Vagina (tissue), 2 donors: ENCODE data around the gene POU3F3. TPM values are rescaled to one million over a fixed set of nuclear protein-coding genes. Genes with fewer than 3 reads are reported as not detected.

Source experiments
- DNase-seq, 2 donors: peaks; one replicate each; pipeline ENCODE4 v3.0.0-alpha.2; 2017; ENCODE audit errors: extremely low spot score in 2 of 2
- H3K27ac ChIP-seq: fragments of 200-600 bp; sonication (generic); one replicate; pipeline ENCODE4 v1.5.1; 2019
- H3K27me3 ChIP-seq: fragments of 200-600 bp; sonication (generic); one replicate; pipeline ENCODE4 v1.5.1; 2019
- H3K36me3 ChIP-seq, 2 donors: fragments of 200-600 bp; sonication (generic); one replicate each; pipeline ENCODE4 v1.5.1; 2017 to 2019
- H3K4me1 ChIP-seq: fragments of 200-600 bp; sonication (generic); one replicate; pipeline ENCODE4 v1.5.1; 2019
- H3K4me3 ChIP-seq, 2 donors: fragments of 200-600 bp; sonication (generic); 1 replicate in 1 of 2; 2 replicates in 1 of 2; pipeline ENCODE4 v1.5.1; 2016 to 2019
- H3K9me3 ChIP-seq: fragments of 200-600 bp; sonication (generic); one replicate; pipeline ENCODE4 v1.5.1; 2019
- POLR2A ChIP-seq, 2 donors: fragments of 450-650 bp; IDR thresholded peaks; one replicate each; pipeline ENCODE4 v1.6.1; 2017; ENCODE audit warnings: antibody characterized with exemption in 2 of 2, mild to moderate bottlenecking in 2 of 2, moderate library complexity in 2 of 2
- POLR2AphosphoS5 ChIP-seq, 2 donors: sonication (generic); formaldehyde crosslinking; IDR thresholded peaks; one replicate each; pipeline ENCODE4 v1.9.0; 2017; ENCODE audit warnings: antibody characterized with exemption in 2 of 2, mild to moderate bottlenecking in 2 of 2, low read depth in 1 of 2; ENCODE audit not compliant: insufficient read depth in 1 of 2
- intact Hi-C: fragments of 100-400 bp; cut with DNase I; formaldehyde crosslinking; loops from one replicate; pipeline ENCODE4 v1.15.1; 2023
- total RNA-seq: library from RNA; depleted of rRNA; stranded (reverse); fragments of >200 nt; gene quantifications from one replicate; pipeline ENCODE4 v1.2.3, GENCODE V29; 2016
- TF ChIP-seq, protein P1 (sequence below), 3 experiments: fragments of 450-650 bp in 2 of 3; fragments of 200-600 bp in 1 of 3; sonication (generic) in 1 of 3; IDR thresholded peaks; one replicate each; pipeline ENCODE4 v1.5.1; 2017 to 2019; ENCODE audit warnings: antibody characterized with exemption in 3 of 3, mild to moderate bottlenecking in 2 of 3, moderate library complexity in 2 of 3

POU3F3 gene
- total RNA-seq, 1 donor from 2014 or later, result not detected

DNA sequence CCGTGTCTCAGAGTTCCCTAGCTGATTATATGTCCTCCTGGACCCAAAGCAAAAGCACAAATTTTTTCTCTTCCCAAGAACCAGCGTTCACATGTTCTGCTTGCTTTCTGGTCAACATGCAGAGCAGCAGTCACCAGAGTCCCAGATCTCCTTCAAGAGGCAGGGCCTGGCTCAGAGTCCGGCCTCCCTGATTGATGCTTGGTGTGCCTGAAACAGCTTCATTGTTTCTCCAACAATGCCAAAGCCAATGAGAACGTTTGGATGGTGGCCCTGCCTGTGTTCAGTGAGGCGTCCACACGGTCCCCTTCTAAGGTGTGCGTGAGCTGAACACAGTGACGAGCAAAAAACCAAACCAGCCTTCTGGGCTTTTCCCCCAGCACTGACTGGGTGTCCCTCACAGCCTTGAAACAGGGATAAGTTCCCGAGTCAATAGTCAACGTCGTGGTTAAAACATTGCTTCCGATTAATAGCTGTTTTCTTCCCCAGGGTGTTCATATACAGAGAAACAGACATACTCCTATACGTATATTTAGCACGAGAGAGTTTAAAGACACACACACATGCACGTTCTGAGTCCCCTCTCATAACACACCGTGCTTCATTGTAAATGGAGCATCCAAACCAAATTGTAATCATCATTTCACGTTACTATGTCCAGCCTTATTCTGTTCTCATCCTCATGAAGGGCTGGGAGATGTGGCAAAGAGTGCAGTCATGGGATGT, 19.3 kb upstream of the POU3F3 start:
- Histone ChIP-seq H3K4me3 (no peak overlapping the region), H3K27me3 (no peaks in the 10 kb centered on the region), H3K27ac (no peak overlapping the region), H3K36me3 (no peaks in the 10 kb centered on the region), H3K9me3 (no peaks in the 10 kb centered on the region), H3K4me1 (no peaks in the 10 kb centered on the region)
- intact Hi-C loops, result no loop called here
- TF ChIP-seq, protein P1, sequence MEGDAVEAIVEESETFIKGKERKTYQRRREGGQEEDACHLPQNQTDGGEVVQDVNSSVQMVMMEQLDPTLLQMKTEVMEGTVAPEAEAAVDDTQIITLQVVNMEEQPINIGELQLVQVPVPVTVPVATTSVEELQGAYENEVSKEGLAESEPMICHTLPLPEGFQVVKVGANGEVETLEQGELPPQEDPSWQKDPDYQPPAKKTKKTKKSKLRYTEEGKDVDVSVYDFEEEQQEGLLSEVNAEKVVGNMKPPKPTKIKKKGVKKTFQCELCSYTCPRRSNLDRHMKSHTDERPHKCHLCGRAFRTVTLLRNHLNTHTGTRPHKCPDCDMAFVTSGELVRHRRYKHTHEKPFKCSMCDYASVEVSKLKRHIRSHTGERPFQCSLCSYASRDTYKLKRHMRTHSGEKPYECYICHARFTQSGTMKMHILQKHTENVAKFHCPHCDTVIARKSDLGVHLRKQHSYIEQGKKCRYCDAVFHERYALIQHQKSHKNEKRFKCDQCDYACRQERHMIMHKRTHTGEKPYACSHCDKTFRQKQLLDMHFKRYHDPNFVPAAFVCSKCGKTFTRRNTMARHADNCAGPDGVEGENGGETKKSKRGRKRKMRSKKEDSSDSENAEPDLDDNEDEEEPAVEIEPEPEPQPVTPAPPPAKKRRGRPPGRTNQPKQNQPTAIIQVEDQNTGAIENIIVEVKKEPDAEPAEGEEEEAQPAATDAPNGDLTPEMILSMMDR (IDR thresholded peaks at IDR 0.05), result no peak
- TF ChIP-seq POLR2A (IDR thresholded peaks at IDR 0.05) (no peak), POLR2AphosphoS5 (IDR thresholded peaks at IDR 0.05; ENCODE audit: insufficient read depth in 1 of 2, low read depth in 1 of 2) (no peak)
- no peak for DNase-seq

DNA sequence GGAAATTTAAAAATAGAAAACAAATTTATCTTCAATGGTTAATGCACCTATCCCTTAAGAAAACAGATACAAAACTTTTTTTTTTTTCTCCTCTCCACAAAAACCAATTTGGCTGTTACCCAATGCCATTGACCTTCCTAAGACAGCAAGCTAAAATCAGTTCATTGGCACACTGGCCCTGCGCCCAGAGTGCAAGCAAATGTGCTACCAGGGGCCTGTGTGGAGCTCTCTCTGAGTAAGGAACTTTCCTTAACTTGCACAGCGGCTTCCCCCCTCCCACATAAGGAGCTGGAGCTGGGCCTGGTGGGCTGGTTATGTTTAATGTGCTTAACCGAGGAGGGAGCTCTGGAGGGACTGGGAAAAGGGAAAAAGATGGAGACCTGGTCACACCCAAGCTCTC, 17.6 kb upstream of the POU3F3 start:
- TF ChIP-seq, protein P1 (IDR thresholded peaks at IDR 0.05), result no peak
- TF ChIP-seq POLR2AphosphoS5 (IDR thresholded peaks at IDR 0.05; ENCODE audit: insufficient read depth in 1 of 2, low read depth in 1 of 2), result no peak
- no peak for TF ChIP-seq POLR2A (IDR thresholded peaks at IDR 0.05)

DNA sequence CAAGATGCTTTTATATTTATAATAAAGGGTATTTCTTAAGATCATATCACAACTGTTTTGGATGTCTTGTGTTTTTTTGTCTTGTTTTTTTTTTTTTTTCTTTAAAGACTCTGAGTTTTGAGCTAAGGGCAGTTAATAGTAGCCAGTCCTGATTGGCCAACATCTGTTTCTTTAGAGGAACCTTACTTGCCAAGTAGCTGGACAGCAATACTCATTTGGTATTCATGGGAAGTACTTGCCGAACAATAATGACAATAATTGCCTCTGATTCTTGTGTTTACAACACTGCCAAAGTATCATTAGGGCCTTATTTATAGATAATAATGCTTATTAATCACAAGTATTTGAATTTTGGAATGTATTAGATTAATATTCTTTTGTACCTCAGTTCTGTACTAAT, 17.1 kb upstream of the POU3F3 start:
- no peak overlapping the region for H3K27ac ChIP-seq
- H3K9me3 ChIP-seq, result no peaks in the 10 kb centered on the region
- H3K4me1 ChIP-seq, result no peaks in the 10 kb centered on the region
- intact Hi-C loops, result no loop called here
- H3K27me3 ChIP-seq, result no peaks in the 10 kb centered on the region
- no peaks in the 10 kb centered on the region for H3K36me3 ChIP-seq
- TF ChIP-seq, protein P1 (IDR thresholded peaks at IDR 0.05), result no peak
- TF ChIP-seq POLR2A (IDR thresholded peaks at IDR 0.05) (no peak), POLR2AphosphoS5 (IDR thresholded peaks at IDR 0.05; ENCODE audit: insufficient read depth in 1 of 2, low read depth in 1 of 2) (no peak)
- H3K4me3 ChIP-seq, result no peak overlapping the region
- no peak for DNase-seq

More for the DNA sequence above, 17.6 kb upstream of the POU3F3 start:
- no peaks in the 10 kb centered on the region for H3K36me3 ChIP-seq
- DNase-seq, result no peak
- H3K4me3 ChIP-seq, result no peak overlapping the region
- intact Hi-C loops, result no loop called here
- no peaks in the 10 kb centered on the region for H3K9me3 ChIP-seq
- H3K4me1 ChIP-seq, result no peaks in the 10 kb centered on the region
- no peaks in the 10 kb centered on the region for H3K27me3 ChIP-seq
- no peak overlapping the region for H3K27ac ChIP-seq

DNA sequence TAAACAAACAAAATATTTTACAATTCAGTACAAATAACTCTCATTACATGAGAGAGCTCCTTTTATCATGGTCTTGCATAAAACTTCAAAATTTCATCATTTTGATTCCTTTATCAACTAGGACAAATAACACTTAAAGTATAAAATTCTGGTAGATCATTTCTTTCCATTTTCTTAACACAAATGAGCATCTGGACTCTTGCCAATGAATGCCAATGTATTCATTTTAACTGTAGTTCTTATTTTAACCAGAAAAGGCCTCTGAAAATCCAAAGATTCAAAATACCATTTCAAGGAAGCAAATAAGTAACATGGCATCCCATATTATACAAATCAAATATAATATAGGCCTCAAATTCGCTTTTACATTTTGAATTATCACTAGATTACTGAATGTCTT, 13.8 kb upstream of the POU3F3 start:
- Histone ChIP-seq H3K9me3 (no peaks in the 10 kb centered on the region), H3K36me3 (no peaks in the 10 kb centered on the region), H3K27ac (no peak overlapping the region), H3K4me1 (peaks cover 6% of the 10 kb centered on the region), H3K4me3 (no peak overlapping the region), H3K27me3 (peaks cover 14% of the 10 kb centered on the region)
- no peak for DNase-seq
- TF ChIP-seq POLR2A (IDR thresholded peaks at IDR 0.05) (no peak), POLR2AphosphoS5 (IDR thresholded peaks at IDR 0.05; ENCODE audit: insufficient read depth in 1 of 2, low read depth in 1 of 2) (no peak)
- TF ChIP-seq, protein P1 (IDR thresholded peaks at IDR 0.05), result no peak
- intact Hi-C loops, result no loop called here

DNA sequence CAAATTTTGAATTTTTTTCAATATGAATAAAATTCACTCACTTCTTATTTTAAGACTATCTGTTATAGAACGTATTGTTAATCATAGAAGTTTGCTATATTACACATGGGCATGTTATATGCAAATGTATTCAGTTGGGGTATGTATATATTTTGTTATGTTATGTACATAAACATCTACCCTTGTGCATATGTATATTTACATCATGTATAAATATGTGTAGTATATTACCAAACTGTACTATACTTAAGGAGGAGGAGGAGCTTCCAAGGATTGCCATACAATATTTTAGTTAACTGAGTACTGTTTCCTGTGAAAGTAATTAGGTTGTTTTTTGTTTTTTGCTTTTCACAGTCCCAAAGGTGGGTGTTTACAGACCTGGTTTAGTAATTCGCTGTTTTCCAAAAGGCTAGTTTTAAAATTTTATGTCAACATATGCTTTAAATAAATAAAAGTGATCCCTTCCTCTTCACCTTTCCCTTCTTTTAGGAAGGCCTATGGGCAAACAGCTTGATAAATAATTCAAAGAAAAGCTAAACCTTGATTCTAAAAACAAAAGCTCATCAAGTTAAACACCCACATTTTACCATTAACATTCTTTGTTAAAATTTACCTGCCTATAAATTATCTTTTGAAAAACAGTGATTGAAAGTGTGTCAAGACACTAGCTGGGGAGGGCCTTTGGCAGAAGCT, 12.9 kb upstream of the POU3F3 start:
- H3K27me3 ChIP-seq, result peaks cover 14% of the 10 kb centered on the region
- H3K9me3 ChIP-seq, result no peaks in the 10 kb centered on the region
- intact Hi-C loops, result no loop called here
- no peak overlapping the region for H3K4me3 ChIP-seq
- H3K36me3 ChIP-seq, result no peaks in the 10 kb centered on the region
- no peak for DNase-seq
- TF ChIP-seq POLR2AphosphoS5 (IDR thresholded peaks at IDR 0.05; ENCODE audit: insufficient read depth in 1 of 2, low read depth in 1 of 2), result no peak
- TF ChIP-seq, protein P1 (IDR thresholded peaks at IDR 0.05), result no peak
- no peak for TF ChIP-seq POLR2A (IDR thresholded peaks at IDR 0.05)
- no peak overlapping the region for H3K27ac ChIP-seq
- H3K4me1 ChIP-seq, result peaks cover 6% of the 10 kb centered on the region
